ENCODE results near the gene DCC. TPM values are rescaled to one million over a fixed set of nuclear protein-coding genes. Genes with fewer than 3 reads are reported as not detected.

DCC gene
- total RNA-seq, 6 experiments from 2014 or later: not detected

DNA sequence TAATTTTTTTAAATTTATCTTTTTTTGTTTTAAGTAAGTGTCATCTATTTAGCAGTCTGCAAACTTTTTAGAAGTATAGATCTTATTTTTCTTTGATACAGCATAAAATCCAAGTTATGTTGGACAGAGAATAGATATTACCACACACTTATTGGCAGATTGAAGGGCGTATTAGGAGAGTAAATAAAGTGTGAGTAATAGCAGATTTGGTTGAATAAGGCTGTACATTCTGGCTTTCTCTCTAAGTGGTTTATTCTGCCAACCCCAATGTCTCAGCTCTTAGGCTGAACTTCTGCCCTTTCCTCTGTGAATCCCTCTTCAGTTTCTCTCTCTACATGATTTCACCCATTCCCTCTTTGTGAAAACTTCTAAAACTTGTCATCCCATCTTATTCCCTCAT is 651.2 kb downstream of the DCC start:
- H3K27ac Mint-ChIP-seq: no peak overlapping the region
- no peaks in the 10 kb centered on the region for H3K27me3 Mint-ChIP-seq (ENCODE audit: insufficient read depth)
- no peak for DNase-seq
- peaks cover 31% of the 10 kb centered on the region for H3K9me3 Mint-ChIP-seq
- no peak overlapping the region for H3K4me3 Mint-ChIP-seq
- no peaks in the 10 kb centered on the region for H3K4me1 Mint-ChIP-seq (ENCODE audit: low read depth)
- no peaks in the 10 kb centered on the region for H3K36me3 Mint-ChIP-seq (ENCODE audit: low read depth)
- TF ChIP-seq, protein P1, sequence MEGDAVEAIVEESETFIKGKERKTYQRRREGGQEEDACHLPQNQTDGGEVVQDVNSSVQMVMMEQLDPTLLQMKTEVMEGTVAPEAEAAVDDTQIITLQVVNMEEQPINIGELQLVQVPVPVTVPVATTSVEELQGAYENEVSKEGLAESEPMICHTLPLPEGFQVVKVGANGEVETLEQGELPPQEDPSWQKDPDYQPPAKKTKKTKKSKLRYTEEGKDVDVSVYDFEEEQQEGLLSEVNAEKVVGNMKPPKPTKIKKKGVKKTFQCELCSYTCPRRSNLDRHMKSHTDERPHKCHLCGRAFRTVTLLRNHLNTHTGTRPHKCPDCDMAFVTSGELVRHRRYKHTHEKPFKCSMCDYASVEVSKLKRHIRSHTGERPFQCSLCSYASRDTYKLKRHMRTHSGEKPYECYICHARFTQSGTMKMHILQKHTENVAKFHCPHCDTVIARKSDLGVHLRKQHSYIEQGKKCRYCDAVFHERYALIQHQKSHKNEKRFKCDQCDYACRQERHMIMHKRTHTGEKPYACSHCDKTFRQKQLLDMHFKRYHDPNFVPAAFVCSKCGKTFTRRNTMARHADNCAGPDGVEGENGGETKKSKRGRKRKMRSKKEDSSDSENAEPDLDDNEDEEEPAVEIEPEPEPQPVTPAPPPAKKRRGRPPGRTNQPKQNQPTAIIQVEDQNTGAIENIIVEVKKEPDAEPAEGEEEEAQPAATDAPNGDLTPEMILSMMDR (IDR thresholded peaks at IDR 0.05): no peak

DNA sequence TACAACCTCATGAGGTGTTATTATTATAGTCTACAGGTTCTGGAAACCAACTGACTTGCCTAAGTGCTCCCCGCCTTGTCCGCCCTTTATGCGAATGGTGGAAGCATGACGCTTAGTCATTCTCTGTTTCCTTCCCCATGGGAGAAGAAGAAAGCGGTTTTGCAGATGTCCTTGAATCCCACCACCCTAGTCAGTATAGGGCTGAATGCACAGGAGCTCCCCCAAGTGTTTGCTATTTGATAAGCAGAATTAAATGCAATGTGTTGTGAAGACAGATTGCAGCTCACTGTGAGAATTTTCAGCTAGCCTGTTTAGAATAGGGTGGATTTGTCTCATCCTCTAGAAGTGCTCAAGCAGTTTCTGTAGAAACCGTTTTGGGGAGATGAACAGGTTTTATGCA is 652.0 kb downstream of the DCC start:
- H3K27me3 Mint-ChIP-seq (ENCODE audit: insufficient read depth): no peaks in the 10 kb centered on the region
- H3K4me1 Mint-ChIP-seq (ENCODE audit: low read depth): no peaks in the 10 kb centered on the region
- no peak for DNase-seq
- no peak overlapping the region for H3K27ac Mint-ChIP-seq
- H3K4me3 Mint-ChIP-seq: no peak overlapping the region
- TF ChIP-seq, protein P1 (IDR thresholded peaks at IDR 0.05): no peak
- peaks cover 31% of the 10 kb centered on the region for H3K9me3 Mint-ChIP-seq
- H3K36me3 Mint-ChIP-seq (ENCODE audit: low read depth): no peaks in the 10 kb centered on the region

DNA sequence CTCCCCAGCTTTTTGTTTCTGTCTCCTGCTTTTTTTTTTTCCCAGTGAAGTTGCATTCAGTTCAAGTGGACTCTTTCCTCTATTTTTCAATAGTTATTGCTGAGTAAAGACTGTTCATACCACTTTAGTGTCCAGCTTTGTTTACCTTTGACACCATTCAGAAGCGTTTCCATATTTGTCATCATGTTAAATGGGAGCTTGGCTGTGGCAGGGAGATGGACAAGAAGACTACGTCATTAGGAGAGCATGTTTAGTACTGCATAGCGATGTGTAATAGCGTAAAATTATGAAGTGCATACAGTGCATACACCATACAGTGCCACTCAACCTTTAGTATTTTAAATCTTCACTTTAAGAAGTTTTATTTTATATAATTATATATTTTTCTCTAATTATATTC is 655.9 kb downstream of the DCC start:
- no peaks in the 10 kb centered on the region for H3K27me3 Mint-ChIP-seq (ENCODE audit: insufficient read depth)
- TF ChIP-seq, protein P1 (IDR thresholded peaks at IDR 0.05): no peak
- no peak for DNase-seq
- peaks cover 24% of the 10 kb centered on the region for H3K9me3 Mint-ChIP-seq
- H3K4me3 Mint-ChIP-seq: no peak overlapping the region
- no peaks in the 10 kb centered on the region for H3K4me1 Mint-ChIP-seq (ENCODE audit: low read depth)
- H3K36me3 Mint-ChIP-seq (ENCODE audit: low read depth): no peaks in the 10 kb centered on the region
- H3K27ac Mint-ChIP-seq: no peak overlapping the region

DNA sequence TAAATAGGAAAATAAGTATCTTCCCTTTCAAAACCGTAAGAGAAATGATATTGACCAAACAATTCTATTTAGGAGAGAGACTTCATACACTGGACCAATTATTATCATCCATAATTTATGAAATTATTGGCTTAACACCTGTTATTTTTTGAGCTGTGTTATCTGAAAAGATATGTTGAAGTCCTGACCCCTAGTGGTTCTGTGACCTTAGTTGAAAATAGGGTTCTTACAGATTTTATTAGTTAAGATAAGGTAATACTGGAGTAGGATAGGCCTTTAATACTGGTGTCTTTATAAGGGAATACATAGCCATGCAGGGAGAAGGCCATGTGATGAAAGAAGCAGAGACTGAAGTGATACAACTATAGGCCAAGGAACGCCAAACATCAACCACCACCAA is 659.6 kb downstream of the DCC start:
- DNase-seq: no peak
- H3K27me3 Mint-ChIP-seq (ENCODE audit: insufficient read depth): no peaks in the 10 kb centered on the region
- H3K4me3 Mint-ChIP-seq: no peak overlapping the region
- no peak overlapping the region for H3K27ac Mint-ChIP-seq
- H3K9me3 Mint-ChIP-seq: peaks cover 29% of the 10 kb centered on the region
- H3K4me1 Mint-ChIP-seq (ENCODE audit: low read depth): no peaks in the 10 kb centered on the region
- no peaks in the 10 kb centered on the region for H3K36me3 Mint-ChIP-seq (ENCODE audit: low read depth)
- TF ChIP-seq, protein P1 (IDR thresholded peaks at IDR 0.05): no peak

DNA sequence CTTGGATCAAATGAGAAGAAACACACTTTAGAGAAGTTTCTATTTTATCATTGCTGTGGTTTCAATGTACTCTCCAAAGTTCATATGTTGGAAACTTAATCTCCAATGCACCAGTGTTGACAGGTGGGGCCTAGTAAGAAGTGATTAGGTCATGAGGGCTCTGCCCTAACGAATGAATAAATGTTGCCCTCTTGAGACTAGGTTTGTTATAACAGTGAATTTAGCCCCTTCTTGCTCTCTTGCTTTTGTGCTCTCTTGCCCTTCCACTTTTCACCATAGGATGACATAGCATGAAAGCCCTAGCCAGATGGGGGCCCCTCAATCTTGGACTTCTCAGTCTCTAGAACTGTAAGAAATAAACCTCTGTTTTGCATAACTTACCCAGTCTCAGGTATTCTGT is 664.8 kb downstream of the DCC start:
- Mint-ChIP-seq H3K4me1 (ENCODE audit: low read depth) (no peaks in the 10 kb centered on the region), H3K4me3 (no peak overlapping the region), H3K36me3 (ENCODE audit: low read depth) (no peaks in the 10 kb centered on the region), H3K27me3 (ENCODE audit: insufficient read depth) (no peaks in the 10 kb centered on the region), H3K9me3 (peaks cover 45% of the 10 kb centered on the region), H3K27ac (no peak overlapping the region)
- TF ChIP-seq, protein P1 (IDR thresholded peaks at IDR 0.05): no peak
- DNase-seq: no peak

DNA sequence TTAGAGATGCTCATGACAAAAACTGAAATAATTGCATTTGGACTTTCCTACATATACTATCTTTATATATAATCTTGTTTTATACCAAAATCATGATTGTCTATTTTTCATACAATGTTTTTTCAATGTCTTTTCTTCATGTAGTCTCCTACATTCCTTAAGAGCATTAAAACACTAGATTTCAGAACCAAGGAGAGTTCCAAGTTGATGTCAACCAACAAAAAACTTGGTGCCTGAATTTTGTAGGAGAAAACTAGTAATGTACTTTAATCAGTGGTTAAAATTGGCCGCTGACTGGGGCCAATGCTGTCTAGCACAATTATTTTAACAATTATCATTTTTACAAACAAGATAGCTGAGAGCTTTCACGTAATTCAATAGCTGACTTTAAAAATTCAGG is 678.8 kb downstream of the DCC start:
- DNase-seq: no peak
- no peaks in the 10 kb centered on the region for H3K36me3 Mint-ChIP-seq (ENCODE audit: low read depth)
- no peak overlapping the region for H3K27ac Mint-ChIP-seq
- H3K4me3 Mint-ChIP-seq: no peak overlapping the region
- TF ChIP-seq, protein P1 (IDR thresholded peaks at IDR 0.05): no peak
- peaks cover 20% of the 10 kb centered on the region for H3K9me3 Mint-ChIP-seq
- no peaks in the 10 kb centered on the region for H3K4me1 Mint-ChIP-seq (ENCODE audit: low read depth)
- H3K27me3 Mint-ChIP-seq (ENCODE audit: insufficient read depth): no peaks in the 10 kb centered on the region

All from HFFc6 (cell line).